ENCODE measurements around the gene PYURF.

Gene PYURF

DNA sequence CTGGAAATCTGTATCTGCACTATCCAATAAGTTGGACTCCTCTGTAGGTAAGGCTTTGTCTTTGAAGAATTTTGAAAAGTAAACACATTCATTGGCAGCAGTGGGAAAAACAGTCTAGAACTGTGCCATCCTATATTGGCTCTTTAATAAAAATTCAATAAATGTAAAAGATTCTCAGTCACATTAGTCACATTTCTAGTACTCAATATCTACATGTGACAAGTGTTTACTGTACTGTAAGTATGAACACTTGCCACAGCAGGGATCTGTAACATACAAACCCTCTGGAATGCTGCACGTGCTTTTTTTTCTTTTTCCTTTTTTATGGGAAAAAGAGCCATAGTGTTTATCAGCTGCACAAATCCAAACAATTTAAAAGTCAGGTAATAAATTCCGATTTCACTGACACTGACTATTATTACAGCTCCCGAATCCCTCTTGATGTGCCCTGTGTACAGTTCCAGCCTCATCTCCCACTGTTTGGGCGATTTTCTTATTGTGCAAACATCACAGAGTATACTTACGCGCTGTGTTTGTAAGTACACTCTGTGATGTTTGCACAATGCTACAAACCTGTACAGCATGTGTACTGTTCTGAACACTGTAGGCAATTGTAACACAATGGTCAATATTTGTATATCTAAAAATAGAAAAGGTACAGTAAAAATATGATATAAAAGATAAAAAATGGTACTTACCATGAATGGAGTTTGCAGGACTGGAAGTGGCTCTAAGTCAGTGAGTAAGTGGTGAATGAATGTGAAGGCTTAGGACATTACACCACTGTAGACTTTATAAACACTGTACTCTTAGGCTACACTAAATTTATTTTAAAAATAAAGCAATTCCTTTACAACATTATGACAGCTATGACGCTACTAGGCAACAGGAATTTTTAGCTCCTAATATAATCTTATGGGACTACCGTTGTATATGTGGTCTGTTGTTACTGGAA lies 8.7 kb downstream of the PYURF start:
- no peak for DNase-seq

DNA sequence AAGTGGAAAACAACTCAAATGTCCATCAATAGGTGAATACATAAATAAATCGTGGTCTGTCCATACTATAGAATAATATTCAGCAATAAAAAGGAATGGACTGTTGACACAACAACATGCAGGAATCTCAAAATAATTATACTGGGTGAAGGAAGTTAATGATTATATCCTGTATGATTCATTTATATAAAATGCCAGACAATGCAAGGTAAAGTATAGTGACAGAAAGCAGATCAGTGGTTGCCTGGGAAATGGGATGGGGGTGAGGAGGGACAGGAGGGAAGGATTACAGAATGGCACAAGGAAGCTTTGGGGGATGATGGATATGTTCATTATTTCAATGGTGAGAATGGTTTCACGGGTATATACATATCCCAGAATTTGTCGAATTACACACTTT lies 12.3 kb downstream of the PYURF start:
- DNase-seq, result no peak

DNA sequence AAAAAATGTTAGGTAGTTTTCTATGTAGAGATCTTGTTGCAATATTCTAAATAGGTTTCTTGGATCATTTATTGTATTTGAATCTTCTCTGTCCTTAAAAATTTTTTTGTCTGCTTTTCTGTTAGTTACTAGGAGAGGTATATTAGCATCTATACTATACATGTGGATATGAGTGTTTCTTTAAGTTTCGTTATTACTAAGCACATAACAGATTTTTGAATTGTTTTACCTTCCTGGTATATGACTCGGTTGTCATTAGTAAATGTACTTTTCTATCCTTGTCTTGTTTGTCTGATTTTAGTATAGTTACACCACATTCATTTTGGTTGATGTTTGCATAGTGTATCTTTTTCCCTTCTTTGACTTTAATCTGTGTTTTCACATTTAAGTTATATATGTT lies 20.2 kb downstream of the PYURF start:
- no peak for DNase-seq

DNA sequence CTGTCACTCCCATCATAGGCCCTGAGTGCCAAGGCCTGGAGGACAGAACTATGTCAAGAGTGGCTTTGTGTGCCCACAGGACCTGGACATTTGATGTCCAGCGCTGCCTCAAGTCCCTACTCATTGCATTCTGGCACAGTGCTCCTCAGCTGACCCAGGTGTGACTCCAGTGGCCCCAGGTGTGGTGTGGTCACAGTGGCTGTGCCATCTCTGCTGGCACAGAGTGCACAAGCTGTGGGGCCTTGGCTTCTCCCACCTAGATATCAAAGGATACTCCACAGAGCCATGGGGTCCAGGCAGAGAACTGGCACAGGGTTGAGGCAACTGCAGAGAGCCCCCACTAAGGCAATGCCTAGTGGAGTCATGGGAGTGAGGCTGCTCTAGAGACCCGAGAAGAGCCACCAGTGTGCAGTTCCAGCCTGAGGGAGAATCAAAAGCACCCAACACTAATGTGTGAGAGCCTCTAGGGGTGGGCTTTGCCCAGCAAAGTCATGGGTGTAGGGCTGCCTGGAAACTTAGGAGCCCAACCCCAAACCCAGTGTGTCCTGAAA lies 25.6 kb downstream of the PYURF start:
- DNase-seq, result no peak

DNA sequence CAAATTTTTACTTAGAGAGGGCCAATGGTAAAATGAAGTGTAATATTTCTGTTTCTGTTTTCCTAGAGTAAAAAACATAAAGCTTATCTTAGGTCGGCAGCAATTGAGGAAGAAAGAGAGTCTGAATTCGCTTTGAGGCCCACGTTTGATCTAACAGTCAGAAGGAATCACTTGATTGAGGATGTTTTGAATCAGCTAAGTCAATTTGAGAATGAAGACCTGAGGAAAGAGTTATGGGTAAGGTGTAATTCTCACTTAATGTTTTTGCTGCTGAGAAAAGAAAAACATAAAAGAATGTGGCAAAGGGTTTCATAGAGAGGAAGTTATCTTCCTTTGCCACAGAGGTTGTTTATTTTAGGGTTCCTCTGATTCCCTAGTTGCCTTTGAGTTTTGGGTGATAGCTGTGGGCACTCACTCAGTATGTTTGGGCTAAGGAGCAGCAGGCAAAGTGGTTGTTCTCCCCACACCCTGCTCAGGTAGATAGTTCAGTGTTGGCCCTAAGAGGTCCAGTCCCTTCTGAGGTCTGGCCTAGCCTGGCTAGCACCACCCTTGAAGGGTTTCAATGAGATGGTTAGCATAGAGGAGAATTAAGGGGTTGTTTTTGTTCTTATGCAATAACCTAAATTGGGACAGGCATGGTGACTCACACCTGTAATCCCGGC lies 34.3 kb downstream of the PYURF start:
- DNase-seq, result no peak

DNA sequence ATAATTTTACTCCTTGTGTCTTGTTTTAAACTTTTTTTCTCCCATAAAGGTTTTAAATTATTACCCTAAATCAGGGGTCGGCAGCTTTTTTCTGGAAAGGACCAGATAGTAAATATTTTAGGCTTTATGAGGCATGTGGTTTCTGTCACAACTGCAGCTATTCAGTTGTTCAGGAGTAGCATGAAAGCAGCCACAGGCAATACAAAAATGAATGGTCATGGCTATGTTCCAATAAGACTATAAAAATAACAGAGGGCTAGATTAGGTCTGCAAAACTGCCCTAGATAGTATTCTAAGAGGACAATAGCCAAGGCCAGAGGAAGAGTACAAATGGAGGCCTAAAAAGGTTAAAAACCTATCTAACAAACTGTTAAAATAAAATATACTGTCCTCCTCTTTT lies 42.0 kb downstream of the PYURF start:
- no peak for DNase-seq

DNA sequence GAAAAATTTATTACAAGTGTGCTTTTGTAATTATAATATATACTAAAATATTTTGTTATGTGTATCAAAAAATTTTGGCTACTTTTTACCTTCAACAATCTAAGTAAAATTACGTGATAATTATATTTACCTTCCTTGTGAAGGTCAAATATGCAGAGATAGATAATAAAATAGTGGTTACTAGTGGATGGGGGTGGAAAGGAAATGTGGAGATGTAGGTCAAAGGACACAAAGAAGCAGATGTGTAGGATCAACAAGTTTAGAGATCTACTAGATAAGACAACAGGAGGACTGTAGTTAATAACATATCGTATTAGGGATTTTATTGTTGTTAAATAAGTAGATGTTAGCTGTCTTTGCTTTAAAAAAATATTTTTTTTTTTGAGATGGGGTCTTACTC lies 45.3 kb downstream of the PYURF start:
- DNase-seq, result no peak

DNA sequence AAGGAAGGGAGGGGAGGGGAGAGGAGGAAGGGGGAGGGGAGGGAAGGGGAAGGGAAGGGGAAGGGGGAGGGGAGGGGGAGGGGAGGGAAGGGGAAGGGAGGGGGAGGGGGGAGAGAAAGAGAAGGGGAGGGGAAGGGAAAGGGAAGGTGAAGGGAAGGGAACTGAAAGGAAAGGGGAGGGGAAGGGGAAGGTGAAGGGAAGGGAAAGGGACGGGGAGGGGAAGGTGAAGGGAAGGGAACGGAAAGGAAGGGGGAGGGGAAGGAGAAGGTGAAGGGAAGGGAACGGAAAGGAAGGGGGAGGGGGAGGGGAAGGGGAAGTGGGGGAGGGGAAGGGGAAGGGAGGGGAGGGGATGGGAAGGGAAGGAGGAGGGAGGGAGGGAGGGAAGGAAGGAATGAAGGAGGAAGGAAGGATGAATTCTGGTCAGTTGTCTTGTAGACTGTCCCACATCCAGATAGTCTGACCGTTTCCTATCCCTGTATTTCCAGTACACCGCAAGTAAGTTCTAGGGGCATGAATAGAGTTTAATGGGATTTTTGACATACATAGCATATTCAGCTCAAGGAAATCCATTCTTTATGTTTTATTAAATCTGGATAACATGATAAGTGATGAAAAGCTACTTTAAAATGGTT lies 46.2 kb downstream of the PYURF start:
- DNase-seq, result no peak

All from hypothalamus (tissue), 51 donors.